G401.6 (cell line): Measurements from ENCODE around the gene LGALS4.
"Not testable (repeated sequence)": the region's sequence is repeated elsewhere in the genome, so short reads cannot be mapped to it uniquely, and the experiment has no call there.

Experiments used
- FAIRE-seq: peaks from 2 replicates; lab custom pipeline; 2012; peaks lifted over from hg19 to GRCh38; lab: Jason Lieb, UNC

LGALS4 gene

DNA sequence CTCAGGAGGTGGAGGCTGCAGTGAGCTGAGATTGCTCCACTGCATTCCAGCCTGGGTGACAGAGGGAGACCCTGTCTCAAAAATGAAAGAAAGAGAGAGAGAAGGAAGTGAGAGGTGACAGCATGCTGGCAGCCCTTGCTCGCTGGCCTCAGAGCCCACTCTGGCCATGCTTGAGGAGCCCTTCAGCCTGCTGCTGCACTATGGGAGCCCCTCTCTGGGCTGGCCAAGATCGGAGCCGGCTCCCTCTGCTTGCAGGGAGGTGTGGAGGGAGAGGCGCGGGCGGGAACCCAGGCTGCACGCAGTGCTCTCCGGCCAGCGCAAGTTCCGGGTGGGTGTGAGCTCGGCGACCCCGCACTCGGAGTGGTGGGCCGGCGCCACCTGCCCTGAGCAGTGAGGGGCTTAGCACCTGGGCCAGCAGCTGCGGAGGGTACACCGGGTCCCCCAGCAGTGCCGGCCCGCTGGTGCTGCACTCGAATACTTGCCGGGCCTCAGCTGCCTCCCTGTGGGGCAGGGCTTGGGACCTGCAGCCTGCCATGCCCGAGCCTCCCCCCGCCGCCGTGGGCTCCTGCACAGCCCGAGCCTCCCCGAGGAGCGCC, 8.6 kb upstream of the LGALS4 start:
- not testable (repeated sequence) for FAIRE-seq

DNA sequence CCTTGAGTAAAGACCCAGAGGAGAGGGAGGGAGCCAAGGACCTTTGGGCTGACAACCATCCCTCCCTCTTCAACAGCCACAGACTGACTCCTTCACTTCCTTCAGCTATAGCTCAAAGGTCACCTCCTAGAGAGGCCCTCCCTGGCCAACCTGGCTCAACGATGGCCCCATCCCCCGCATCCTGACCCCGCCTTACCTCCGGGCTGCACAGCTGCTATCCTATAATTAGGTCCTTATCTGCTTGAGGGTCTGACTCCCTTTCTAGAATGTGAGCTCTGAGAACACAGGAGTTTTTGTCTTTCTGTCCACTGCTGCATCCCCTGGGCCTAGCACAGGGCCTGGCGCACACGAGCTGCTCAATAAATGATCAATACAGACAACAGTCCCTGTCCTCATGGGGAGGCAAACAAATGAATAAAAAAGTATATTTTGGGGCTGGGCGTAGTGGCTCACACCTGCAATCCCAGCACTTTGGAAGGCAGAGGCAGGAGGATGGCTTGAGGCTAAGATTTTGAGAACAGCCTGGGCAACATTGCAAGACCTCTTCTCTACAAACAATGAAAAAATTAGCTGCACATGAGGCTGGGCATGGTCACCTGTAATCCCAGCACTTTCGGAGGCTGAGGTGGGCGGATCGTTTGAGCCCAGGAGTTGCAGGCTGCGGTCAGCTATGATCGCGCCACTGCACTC, 6.6 kb upstream of the LGALS4 start:
- no peak for FAIRE-seq

GRCh38 chr19:38817081-38817480, 4.3 kb upstream of the LGALS4 start:
- FAIRE-seq, result no peak

DNA sequence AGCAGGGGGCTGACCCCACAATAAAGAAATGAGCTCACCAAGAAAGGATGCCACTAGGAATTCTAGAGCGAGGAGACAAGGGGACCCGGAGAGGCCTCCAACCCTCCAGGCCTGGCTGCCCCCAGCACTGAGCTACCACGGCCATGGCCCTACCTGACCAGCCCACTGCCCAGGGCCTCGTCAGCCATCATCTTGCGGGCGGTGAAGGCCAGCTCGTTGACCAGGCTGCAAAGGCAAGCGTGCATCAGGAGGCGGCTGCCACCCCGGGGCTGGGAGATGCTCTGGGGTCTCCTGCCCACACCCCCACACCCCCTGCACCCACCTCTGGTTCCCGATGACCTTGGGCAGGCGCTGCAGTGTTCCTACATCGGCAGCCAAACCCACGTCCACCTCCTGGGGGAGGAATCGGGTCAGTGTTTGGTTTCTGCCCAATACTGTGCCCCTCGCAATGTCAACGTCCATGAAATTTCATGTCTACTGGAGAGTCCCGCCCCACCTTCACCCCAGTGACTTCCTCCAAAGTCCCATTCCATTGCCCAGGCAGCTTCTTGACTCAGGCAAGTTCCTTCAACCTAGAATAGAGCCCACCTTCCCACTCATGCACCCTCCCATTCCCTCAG, 3.5 kb upstream of the LGALS4 start:
- no peak for FAIRE-seq

GRCh38 chr19:38815059-38816001, 2.6 kb upstream of the LGALS4 start:
- no peak for FAIRE-seq

DNA sequence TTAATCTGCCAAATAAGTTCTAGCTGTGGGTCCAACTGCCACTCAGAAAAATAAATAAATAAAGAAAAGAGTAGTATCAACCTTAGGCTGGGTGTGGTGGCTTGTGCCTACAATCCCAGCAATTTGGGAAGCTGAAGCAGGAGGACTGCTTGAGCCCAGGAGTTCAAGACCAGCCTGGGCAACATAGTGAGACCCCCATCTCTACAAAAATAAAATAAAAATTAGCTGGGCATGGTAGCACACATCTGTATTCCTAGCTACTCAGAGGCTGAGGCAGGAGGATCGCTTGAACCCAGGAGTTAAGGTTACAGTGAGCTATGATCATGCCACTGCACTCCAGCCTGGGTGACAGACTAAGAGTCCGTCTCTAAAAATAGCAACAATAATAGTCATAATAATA, 1.2 kb upstream of the LGALS4 start:
- FAIRE-seq, result not testable (repeated sequence)

GRCh38 chr19:38813323-38813722, 578 bp upstream of the LGALS4 start:
- no peak for FAIRE-seq

DNA sequence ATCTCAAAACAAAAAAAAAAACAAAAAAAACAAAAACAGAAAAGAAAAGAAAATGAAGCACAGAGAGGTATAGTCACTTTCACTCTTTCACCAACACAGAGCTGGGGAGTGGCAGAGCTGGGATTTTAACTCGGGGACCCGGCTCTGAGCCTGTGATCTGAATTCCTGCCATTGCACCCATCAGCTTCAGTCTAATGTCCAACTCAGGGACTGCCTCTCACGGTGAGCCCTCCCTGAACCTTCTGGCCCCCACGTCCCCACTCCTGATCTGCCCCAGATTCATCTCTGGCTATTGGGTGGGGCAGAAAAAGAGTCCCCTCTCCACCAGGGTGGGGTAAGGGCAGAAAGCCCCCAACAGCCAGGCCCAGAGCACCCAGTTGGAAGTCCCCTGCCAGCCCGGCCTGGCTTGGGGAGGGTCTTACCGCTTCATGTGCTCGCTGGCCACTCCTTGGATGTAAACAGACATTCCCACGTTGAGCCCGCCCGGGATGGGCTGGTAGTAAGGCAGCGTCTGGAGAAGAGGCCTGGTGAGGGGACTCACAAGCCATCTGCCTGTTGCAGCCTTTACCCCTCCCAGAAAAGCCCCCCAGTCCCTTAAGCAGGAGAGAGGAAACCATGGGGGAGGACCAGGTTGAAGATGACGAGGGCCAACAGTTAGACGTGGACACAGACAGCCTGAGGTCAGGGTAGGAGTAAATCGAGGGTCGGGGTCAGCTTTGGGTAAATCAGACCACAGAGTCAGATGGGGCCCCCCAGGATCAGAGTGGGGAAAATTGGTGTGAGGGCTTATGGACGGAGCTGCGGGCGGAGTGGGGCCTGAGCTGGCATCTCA, 520 bp downstream of the LGALS4 start:
- FAIRE-seq, result no peak

GRCh38 chr19:38809592-38810252, 3.0 kb downstream of the LGALS4 start:
- FAIRE-seq, result no peak

DNA sequence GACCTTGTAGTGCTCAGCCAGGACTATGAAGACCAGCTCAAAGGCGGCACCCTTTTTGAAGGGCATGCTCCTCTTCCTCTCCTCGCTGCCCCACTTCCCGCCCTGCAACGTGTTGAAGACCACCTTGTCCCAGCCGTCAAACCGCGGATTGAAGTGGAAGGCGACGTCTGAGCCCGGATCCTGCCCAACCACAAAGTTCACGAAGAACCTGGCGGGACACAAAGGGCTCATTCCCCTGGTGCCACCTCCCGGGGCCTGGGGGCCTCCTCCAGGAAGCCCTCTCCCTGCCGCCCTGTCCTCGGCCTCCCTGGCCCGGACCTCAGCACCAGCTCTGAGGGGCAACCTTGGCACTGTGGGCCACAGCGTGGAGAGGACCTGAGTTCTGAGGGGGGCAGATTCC, 4.0 kb downstream of the LGALS4 start:
- FAIRE-seq, result no peak

GRCh38 chr19:38807374-38808098, 5.2 kb downstream of the LGALS4 start:
- FAIRE-seq, result not testable (repeated sequence)

GRCh38 chr19:38806371-38806770, 6.4 kb downstream of the LGALS4 start:
- no peak for FAIRE-seq

DNA sequence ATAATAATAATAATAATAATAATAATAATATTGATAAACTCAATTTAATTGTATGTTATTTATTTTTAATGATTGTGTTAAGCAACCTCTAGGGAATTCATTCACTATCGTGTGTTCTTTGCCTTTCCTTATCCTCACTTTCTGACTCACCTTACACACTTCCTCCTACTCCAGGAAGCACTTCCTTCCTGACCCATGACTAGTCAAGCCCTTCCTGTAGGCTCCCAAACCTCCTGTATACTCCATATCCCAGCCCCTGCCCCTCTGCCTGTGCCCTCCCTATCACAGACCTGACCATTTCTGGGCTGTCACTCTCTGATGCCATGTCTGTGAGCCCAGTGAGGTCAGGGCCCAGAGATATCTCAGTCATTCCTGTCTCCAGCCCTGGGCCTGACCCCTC, 7.6 kb downstream of the LGALS4 start:
- FAIRE-seq, result no peak

DNA sequence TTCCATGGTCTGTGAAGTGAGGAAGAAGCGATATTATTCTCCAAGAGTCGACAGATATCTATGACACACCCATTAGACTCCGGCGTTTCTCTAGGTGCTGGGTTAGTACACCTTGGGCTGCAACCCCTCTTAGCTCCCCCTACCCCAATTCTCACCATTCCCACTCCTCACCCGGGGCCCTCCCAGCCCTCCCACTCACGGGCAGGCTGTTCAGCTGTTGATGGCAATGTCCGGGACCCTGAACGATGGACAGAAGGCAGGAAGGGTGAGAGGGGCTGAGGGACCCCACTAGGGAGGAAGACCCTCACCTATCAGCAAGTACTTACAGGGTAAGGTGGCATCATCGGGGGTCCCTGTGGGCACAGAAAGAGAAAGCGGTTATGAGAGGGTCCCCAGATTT, 9.2 kb downstream of the LGALS4 start:
- FAIRE-seq, result no peak

- FAIRE-seq, result no peak
Measured at GRCh38 chr19:38801359-38802095, 11.2 kb downstream of the LGALS4 start.

GRCh38 chr19:38800577-38801347, 12.0 kb downstream of the LGALS4 start:
- no peak for FAIRE-seq

GRCh38 chr19:38799104-38799503, 13.6 kb downstream of the LGALS4 start:
- no peak for FAIRE-seq

DNA sequence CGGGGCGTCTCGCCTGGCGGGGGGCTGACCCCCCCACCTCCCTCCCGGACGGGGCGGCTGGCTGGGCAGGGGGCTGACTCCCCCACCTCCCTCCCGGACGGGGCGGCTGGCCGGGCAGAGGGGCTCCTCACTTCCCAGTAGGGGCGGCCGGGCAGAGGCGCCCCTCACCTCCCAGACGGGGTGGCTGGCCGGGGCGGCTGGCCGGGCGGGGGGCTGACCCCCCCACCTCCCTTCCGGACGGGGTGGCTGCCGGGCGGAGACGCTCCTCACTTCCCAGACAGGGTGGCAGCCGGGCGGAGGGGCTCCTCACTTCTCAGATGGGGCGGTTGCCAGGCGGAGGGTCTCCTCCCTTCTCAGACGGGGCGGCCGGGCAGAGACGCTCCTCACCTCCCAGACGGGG, 15.0 kb downstream of the LGALS4 start:
- not testable (repeated sequence) for FAIRE-seq

- FAIRE-seq, result no peak
Measured at GRCh38 chr19:38796154-38796553, 16.6 kb downstream of the LGALS4 start.
